CD4-positive, alpha-beta T cell treated with Interleukin-2 at 100 ng/mL for 4 hours (primary cell): ENCODE results near the gene SUPT4H1.

ENCODE experiments used
- DNase-seq: peaks from one replicate; pipeline ENCODE4 v3.0.0-alpha.2; 2020; ENCODE audit warnings: low spot score

SUPT4H1 gene

DNA sequence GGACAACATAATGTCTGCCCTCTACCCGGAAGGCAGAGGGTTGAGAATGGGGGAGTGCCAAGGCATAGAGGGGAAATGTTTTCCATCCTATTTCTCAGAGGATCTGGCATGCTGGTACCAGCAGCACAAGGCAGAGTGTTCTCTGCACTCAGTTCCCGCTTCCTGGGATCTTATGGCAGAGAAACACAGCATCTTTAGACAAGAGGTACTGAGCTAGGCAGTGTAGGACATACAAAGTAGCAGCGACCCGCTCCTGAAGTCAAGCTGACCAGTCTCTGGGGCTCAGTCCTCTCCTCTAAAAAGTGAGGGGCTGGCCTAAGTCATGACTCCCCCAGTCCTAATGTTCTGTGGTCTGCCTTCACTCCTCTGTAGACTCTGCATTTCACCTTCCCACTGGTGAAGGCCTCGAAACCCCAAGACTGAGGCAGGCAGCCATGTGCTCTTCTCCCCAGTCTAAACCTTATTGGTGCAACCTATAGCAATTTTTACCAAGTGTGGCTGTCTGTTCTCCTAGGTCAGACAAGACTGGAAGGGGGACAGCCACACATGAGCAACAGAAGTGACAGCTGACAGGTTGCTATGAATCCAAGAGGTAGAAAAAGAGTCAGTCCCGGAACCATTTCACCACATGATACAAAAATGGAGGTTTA lies 12.1 kb downstream of the SUPT4H1 start:
- DNase-seq = peak; percentile 47

DNA sequence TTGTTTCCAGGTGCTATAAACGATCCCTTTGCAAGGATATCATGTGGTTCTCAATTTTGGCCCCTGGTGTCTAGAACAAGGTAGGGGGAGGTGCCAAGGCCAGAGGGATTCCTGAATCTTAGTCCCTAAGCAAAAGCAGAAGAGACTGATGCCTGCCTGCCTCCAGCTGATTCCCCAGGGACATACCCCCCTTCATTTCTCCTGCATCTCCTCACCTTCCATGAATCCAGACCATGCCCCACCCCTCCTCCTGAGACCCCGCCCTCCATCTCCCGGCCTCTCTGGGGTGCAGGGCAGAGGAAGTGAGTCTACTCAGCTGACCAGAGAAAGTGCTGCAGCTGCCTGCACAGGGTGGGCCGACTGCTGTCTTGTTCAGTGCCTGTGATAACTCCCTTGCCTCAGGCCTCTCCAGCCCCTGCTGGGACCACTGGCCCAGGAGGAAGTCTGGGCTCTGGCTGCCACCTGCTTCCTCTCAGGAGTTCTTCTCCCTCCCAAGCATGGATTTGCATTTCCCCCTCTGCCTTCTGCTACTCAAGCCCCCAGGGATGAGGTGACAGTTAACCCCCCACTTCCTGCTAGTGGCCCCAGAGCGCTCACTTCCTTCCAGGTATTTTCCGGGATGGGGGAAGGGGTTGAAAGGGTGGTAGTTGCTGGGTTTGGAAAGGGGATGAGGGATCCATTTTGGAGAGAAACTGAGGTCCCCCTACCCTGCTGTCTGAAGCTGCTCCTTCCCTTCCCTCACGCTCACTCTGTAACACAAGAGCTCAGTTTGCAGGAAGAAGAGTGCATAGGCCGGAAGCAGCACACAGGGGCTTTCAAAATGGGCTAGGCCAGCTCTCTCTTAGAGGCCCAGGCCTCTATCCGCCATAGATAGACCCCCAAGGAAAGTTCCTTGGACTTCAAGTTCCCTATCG lies 12.9 kb downstream of the SUPT4H1 start:
- peak; percentile 34 for DNase-seq

DNA sequence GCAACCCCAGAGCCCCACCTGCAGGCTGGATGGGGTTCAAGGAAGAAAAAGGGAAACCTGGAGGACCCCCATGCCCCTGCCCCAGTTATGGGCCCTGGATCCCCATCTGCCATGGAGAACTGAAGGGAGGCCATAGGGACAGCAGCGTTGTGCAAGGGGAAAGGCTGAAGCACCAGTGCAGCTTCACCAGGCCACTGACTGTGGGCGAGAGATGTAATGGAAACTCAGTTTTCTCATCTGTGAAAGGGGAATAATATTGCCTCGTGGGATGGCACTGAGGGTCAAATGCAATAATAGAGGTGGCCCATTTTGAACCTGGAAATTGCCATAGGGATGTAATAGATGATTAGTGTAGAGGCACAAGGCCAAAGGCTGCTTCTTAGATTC lies 13.6 kb downstream of the SUPT4H1 start:
- DNase-seq = no peak

DNA sequence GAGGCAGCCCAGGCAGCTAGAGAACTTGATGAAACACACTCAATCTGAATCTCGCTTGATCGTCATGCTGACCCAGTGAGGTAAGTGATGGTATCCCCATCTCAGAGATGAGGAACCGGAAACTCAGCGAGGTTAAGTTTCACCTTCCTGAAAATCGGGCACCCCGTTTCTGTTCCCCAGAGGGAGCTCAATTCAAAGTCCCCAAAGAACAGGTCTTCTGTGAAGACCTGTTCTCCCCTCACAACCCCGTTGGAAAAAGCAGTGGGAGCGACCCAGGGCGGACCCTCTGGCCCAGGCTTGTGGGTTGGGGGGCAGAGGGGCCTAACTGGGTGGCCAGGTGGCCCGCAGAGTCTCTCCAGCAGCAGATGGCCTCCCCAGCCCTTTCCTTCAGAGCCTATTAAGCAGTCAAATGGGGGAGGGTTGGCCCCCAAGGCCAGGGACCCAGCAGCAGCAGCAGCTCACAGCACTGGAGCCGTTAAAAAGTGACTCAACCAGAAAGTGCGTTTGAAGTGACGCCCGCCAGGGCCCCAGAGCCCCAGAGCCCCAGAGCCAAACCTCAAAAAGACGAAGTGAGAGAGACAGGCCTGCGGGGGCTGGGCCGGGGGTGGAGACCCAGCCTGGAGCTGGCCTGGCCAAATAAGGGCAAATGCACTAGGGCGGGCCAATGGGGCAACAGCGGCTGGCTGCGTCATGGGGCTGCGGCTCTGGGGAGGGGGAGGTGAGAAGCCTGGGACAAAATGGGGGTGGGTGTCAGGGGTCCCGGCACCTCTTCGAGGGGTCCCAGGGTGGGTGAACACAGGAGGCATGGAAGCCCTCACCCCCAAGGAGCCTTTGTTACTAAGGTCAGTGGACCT lies 14.2 kb downstream of the SUPT4H1 start:
- DNase-seq = peak; percentile 95

DNA sequence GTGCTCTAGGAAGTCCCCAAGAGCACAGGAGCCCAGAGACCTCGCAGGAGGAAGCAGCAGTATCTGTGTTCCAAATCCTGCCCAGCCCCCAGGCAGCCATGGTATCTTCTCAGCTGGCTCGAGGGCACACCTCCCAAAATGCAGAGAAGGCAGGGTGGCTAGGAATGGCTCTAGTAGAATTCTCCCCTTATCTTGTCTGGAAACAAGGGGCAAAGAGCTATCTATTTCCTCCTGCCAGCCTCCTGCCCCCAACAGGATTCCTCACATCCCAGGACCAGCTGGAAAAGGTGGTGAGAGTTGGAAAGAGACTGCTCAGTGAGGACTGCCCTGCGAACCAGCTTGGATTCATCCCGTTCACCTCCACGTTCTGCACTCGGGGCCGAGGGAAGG lies 14.8 kb downstream of the SUPT4H1 start:
- DNase-seq = peak; percentile 56

DNA sequence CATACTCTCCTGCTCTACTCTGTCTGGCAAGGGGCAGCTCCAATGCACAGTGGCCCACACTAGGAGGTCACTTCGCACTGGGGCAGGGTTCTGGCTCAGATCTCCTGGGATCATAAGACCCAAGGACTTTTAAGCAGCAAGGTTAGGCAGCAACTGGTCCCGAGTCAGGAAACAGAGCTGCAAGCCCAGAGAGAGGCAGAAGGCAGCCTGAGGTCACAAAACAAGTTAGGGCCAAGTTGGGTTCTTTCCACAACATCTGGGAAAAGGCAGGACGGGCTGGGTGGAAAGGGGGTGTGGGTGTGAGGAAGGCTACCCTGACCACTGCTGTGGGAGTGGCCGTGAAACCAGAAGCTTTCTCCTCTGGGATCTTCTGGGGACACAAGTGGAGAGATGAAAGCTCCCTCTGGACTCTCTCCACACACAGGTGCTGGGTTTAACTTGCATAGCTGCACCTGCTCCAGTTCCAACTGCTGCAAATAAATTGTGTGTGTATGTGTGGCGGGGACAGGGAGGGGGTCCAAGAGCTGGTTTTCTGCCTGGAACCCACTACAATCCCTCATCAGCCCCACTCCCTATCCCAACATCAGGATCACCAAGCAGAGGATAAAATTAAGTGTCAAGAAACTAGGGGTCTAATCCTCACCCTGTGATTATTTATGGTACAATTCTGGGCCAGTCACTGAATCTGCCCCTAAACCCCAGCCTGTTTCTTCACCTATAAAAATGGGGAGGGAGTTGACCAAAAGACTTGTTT lies 15.4 kb downstream of the SUPT4H1 start:
- no peak for DNase-seq

DNA sequence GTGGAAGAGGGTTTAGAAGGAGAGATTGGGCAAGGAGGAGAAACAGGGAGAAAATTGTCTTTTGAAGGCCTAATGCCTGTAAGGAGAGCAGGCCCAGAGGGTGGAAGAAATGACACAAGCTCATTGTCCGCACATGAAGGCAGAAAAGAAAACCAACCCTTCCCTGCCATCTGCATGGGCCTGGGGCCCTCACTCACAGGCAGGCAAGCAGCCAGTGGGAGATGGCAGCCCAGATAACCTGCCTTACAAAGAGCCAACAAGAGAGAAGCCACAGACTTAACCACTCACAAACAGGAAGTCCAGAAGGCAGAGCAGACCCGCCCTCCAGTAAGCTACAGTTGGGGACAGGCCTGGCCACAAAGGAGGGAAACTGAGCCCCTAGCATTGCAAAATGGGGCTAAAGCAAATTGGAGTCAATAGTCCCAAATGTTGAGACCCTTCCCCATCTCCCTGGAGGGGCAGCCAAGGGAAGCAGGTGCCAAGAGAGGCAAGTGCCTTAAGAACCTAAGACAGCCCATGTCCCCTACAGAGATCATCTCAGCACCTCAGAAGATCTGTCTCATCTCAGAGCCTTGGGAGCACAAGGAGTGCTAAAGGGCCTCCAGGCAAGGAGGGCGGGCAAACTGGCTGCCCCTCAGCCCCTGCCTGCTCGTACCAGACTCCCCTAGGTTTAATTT lies 16.1 kb downstream of the SUPT4H1 start:
- DNase-seq = peak; percentile 81

DNA sequence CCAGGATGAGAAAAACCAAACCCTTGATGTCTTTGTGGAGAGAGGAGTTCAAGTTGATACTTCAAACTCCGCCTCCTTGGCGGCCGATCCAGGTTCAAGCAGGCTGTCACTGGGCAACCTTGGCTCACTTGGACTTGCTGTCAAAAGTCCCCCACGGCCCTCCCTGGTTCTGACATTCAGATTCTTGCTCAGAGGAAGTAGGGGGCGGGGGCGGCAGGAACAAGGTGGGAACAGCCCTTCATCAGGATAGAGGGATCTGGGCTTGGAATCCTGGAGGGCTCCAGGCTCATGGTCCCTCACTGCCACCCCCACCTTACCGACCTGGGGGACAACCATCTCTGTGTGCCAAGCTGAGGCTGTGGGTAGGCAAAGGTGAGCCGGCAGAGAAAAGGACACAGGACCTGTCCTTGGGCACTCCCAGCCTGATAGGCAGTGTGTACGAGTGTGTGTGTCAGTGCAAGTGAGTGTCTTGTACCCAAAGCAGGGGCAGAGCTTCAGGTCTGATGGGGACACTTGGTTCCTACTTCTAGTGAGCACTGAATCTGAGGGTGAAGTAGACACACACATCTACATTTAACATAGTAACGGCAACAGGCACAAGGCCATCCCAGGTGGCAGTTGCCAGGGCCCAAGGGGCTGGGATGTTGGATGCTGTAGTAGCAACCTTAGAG lies 16.8 kb downstream of the SUPT4H1 start:
- DNase-seq = peak; percentile 35

DNA sequence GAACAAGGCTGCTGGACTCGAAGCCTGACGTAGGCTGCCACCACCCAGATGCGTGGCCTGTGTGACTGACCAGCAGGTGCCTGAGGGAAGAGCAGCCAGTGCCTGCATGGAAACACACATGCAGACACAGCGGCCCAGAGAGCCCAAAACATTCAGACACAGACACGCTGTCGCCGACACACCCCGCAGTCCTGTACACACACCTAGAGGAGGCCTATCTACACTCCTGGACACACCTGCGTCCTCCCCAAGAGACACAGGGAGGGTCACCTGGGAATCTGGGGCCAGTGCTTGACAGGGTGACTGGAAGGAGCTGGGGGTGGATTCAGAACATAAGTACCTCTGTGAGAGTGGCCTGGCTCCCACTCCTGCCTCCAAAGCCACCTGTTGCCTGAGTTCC lies 17.3 kb downstream of the SUPT4H1 start:
- no peak for DNase-seq

DNA sequence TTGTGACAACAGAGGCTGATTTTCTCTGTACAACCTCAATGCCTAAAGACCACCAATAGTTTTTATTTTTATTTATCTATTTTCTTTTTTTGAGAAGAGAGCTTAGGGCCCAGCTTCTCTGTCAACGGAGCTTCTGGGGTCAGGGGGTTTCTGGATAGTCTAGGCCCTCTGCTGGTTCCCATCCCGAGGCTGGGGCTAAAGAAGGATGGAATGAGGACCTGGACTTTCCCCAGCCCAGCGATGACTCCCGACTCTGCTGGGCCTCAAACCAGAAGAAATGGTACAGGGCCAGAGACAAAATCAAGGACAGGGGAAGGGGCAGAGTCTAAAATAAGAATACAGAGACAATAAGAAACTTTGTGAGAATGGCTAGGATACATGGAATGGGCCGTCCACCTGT lies 17.7 kb downstream of the SUPT4H1 start:
- no peak for DNase-seq

DNA sequence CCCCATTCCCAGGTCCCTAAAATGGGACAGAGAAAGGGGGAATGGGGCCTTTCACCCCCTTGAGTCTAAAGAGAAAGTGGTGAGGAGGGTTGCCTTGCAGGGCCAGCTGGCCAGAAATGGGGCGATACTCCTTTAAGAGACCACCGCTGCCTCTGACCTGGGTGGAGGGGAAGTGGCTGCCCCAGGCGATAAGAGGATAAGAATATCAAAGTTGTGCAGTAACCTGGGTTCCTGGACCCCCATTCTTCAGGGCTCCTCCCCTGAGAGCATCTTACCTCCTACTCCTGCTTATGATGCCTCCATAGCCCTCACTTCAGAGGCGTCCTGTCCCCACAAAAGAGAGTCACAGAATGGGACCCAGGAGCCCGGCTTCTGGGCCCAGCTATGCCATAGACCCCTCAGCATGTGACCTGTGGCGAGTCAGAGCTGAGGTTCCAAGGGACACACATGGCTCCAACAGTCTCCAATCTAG lies 18.2 kb downstream of the SUPT4H1 start:
- peak; percentile 27 for DNase-seq

DNA sequence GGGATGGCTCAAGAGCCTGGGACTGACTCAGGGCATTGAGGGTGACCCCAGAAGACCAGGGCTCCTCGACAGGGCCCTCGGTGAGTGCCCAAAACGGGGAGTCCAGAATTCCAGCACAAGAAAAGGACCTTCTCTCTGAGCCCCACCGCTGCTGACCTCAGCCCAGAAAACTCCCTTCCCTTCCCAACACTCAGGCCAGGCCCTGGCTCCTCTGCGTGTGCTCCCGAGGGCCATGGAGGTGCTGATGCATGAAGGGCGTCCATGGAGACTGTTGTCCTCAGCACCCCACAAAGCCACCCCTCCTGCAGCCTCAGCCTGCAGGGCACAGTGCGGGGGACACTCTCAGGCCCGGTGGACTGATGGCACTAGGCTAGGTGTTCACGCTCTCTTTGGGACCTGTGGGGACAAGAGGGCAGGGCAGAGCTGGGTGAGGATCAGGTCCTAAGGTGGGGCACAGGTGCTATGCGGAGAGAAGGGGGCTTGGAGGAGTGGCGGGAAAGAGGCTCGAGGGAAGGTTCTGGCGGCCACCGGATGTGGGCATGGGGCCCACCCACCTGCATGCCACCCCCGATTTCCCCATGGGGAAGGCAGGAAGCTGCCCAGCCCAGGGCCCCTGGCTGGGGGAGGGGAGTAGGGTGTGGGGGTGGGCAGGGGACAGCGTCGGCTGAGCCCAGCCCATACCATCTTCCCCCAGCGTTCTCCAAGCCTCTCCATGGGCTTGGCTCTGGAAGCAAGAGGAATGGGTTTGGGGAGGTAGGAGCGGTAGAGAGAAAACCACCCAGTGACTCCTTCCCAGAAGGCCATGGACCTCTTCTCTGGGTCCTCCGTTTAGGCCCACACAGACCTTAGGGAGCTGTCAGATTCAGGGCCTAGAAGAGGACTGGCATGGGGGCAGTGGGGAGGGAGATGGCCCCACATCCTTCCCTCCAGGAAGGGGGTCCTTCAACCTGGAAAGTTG lies 18.9 kb downstream of the SUPT4H1 start:
- DNase-seq = peak; percentile 40

DNA sequence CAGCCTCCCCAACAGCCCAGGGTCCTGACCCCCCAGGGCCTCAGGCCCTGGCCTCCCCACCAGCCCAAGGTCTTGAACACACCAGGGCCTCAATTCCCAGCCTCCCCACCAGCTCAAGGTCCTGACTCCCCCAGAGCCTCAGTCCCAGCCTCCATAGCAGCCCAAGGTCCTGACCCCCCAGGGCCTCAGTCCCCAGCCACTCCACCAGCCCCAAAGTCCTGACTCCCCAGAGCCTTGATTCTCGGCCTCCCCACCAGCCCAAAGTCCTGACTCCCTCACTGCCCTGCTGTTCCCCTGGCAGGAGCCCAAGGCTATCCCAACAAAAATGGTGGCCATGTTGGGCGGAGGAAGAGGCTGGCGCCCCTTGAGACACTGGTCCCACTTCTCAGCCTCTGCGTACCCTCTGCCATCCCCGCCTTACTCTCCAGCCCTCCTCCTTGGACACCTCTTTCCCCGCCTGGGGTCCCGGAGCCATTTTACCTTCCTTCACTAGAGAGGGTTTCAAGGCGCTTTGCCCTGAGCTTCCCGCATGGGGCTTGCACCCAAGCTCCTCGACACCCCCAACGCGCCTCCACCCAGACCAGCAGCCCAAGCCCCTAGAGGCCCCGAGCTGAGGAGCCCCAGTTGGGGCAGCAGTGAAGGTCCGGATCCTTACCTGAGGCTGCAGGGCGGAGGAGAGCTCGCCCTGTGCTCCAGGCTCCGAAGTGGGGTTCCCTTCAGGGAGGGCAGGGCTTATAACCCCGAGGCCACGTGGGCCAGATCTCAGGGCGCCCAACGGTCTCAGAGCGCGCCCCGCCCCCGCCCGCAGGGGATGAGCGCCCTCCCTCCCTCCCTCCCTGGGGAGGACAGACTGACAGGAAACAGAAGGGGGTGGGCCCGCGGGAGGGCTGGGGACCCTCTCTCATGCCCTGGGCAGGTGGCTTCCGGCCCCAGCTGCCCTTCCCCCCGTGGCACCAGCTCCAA lies 19.9 kb downstream of the SUPT4H1 start:
- peak; percentile 93 for DNase-seq

DNA sequence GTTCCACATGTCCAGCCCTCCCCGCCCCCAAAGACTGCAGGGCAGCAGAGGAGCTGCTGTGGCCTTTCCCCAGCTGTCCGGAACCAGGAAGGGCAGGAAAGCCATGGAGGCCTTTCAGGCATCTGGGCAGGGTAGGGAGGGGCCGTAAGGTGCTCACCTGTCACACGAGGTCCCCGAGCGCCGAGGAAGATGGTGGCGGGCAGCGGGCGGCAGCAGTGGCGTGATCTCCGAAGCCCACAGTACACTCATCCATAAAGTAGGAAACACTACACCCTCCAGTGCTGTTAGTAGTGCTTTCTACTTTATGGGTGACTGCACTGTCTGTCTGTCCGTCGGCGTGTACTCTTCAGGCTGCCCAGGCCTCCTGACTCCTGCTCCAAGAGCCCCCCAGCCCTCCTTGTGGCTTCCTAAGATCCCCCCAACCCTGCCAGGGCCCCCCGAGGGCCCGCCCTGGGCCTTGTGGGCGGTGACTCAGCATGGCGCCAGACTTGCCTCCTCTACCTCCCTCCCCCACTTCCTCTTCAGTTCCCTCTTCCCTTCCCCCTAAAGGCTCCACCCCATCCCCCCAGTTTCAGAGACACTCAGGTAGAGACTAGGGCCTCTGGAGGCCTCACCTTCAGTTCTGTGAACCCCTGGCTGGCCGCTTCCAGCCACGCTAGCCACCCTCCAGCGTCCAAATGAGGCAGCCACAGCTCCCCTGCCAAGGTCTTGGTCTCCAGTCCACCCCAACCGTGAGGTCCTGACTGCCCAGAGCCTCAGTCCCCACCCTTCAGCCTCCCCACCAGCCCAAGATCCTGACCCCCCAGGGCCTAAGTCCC lies 20.8 kb downstream of the SUPT4H1 start:
- peak; percentile 85 for DNase-seq

DNA sequence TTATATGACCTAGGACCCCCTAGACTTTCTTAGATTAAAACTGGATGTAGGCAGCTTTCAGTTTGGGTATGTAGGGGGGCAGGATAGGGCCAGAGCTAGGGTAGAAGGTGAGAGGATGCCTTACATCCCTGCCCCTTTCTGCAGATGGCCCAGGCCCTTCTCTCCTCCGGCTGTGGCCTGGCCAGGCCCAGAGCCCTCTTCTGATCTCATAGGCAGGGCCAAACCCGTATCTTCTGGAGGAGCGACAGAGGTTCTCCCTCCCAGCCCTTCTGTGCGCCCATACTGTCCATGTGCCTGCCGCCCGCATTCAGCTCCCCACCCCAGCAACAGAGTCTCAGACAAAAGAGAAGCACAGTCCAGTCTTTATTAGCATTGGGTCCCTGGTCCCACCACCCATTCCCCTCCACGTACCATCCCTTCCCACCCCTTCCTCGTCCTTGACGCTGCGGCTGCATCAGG lies 21.4 kb downstream of the SUPT4H1 start:
- no peak for DNase-seq

DNA sequence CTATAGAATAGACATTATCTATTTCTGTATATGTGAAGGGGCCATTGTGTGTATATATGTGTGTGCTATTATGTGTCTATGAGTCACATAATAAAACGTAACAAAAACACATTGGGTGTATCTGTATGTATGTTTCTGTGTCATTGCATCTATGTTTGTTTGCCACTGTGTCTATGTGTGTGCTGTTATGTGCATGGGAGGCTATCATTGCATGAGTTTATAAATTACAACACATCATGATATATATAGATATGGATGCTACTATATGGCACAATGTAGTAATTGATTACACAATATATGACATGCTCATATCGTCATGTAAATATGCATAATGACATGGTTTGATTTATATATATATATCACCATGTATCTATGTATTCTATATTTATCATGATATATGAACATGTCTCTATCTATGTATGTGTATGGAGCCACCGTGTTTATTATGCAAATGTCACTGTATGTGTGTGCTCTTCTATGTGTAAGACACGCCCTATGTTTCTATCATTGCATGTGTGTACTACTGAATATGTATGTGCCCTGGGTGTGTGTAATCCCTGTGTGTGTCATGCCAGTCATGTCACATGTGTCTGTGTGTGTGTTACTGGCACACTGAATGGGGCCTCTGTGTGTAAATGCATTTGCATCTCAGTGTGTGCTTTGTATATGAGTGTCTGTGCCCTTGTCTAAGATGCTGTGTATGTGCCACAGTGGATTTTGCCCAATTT lies 22.0 kb downstream of the SUPT4H1 start:
- DNase-seq = peak; percentile 67
